ENCODE measurements around the gene WDR41.

DNA sequence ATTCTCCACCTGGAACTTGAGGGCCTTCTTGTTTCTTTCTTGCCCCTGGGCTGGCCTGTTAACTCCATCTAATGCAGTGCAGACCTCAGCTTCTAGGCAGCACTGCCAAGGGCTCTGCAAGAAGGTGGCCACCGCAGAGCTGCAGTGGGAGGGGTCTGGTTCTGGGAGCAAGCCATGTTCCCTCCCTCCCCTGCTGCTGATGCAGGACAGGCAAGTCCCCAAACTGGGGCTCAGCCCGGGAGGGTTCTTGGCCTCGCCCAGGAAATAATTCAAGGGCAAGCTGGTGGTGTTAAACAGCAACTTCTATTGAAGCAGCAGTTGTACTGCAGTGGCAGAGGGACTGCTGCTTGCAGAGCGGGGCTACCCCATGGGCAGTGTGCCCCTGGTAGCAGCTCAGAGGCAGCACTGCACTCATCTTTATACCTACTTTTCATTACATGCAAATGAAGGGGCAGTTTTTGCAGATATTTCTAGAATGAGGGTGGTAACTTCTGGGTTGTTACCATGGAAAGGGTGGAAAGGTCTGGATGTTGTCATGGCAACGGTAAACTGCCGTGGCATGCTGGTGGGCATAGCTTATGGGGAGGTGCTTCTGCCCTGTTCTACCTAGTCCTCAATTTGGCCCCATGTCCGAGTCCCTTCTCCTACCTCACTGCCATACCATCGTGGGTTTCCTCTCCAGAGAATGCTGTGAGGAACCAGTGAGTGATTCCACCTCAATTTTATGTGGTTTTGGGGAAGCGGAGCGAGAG, 82.1 kb downstream of the WDR41 start:
- TF ChIP-seq, protein P1, sequence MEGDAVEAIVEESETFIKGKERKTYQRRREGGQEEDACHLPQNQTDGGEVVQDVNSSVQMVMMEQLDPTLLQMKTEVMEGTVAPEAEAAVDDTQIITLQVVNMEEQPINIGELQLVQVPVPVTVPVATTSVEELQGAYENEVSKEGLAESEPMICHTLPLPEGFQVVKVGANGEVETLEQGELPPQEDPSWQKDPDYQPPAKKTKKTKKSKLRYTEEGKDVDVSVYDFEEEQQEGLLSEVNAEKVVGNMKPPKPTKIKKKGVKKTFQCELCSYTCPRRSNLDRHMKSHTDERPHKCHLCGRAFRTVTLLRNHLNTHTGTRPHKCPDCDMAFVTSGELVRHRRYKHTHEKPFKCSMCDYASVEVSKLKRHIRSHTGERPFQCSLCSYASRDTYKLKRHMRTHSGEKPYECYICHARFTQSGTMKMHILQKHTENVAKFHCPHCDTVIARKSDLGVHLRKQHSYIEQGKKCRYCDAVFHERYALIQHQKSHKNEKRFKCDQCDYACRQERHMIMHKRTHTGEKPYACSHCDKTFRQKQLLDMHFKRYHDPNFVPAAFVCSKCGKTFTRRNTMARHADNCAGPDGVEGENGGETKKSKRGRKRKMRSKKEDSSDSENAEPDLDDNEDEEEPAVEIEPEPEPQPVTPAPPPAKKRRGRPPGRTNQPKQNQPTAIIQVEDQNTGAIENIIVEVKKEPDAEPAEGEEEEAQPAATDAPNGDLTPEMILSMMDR (IDR thresholded peaks at IDR 0.05), result no peak
- no peak for TF ChIP-seq POLR2A (IDR thresholded peaks at IDR 0.05)

Measured in suprapubic skin (tissue), 3 donors.